HFF-Myc (cell line): ENCODE measurements around the gene NTM.

Source experiments
- DNase-seq: peaks from one replicate; pipeline ENCODE4 v3.0.0-alpha.2; 2011; ENCODE audit warnings: low read depth; ENCODE audit errors: extremely low read depth
- H3K4me3 ChIP-seq: replicated peaks from 2 replicates; pipeline ENCODE4 v1.5.1; 2011; ENCODE audit warnings: low read depth, mild to moderate bottlenecking, control low read depth, low read length
- CTCF ChIP-seq: IDR thresholded peaks from 2 replicates; pipeline ENCODE4 v1.5.1; 2012; ENCODE audit warnings: mild to moderate bottlenecking, low read depth, low read length, control low read depth; ENCODE audit errors: missing control alignments

The NTM gene

GRCh38 chr11:132174362-132175255, 804.2 kb downstream of the NTM start:
- no peak for TF ChIP-seq CTCF
- H3K4me3 ChIP-seq, result no peak overlapping the region
- no peak for DNase-seq

- peak; percentile 37 for DNase-seq
- no peak for TF ChIP-seq CTCF
- no peak overlapping the region for H3K4me3 ChIP-seq
Observed at GRCh38 chr11:132177106-132177505, 806.7 kb downstream of the NTM start.

DNA sequence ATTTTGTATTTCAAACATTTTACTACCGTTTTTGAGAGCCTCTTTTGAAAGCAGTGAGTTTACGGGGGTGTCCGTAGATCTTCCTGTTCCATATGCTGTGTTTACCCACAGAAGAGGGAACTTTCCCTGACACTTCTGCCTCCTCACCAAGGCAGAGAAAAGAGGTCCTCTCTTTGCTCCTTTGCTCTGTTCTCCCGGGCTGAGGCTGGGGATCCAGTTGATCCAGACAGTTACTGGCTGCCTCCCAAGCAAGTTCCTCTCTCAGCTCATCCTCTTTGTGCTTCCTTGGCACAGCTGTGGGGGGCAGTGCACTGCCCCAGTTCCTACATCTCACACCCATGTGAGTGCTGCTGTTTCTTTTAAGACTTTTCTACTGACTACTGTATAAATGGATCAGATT, 813.7 kb downstream of the NTM start:
- no peak for TF ChIP-seq CTCF
- no peak overlapping the region for H3K4me3 ChIP-seq
- DNase-seq, result no peak

DNA sequence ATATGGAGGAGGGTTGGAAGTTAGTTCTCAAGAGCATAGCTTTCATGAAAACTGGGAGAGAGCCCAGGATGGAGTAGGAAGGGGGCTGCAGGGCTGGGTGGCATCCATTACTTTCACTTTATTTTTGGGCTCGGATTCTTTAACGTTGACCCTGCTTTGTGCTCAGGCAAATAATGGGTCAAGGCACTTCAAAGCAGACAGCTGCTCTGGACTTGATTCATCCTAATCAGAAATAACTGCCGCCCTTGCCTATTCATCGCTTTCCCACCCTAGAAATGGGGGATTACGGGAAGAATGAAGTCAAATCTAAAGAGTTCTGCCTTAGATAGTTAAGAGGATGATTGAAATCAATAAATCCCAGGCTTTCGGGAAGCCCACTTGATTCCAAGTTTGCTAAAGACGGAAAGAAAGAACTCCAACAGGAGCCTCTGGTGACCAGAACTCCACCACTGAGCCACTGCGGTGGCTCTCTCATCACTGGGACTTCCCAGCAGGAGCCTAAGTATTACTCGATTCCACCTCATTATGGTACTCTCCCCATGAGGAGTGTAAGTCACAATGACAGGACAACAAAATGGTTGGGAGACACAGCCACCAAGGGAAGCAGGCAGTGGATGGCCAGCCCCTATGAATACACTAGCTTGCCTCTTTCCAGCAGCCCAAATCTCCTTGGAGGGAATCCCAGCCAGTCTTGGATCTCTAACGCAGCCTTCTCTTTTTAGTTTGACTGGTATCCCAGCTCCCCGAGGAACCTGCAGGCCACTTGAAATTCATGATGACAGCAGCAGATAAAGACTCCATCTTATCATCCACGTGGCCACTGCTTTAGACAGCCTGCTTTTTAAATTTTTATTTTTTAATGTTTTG, 815.5 kb downstream of the NTM start:
- H3K4me3 ChIP-seq, result no peak overlapping the region
- no peak for DNase-seq
- no peak for TF ChIP-seq CTCF

GRCh38 chr11:132186699-132187098, 816.3 kb downstream of the NTM start:
- no peak overlapping the region for H3K4me3 ChIP-seq
- peak; percentile 55 for TF ChIP-seq CTCF
- DNase-seq, result no peak

GRCh38 chr11:132187386-132187785, 817.0 kb downstream of the NTM start:
- no peak for TF ChIP-seq CTCF
- no peak overlapping the region for H3K4me3 ChIP-seq
- DNase-seq, result no peak
